Measurements from ENCODE around the gene NEK6.

NEK6 gene

DNA sequence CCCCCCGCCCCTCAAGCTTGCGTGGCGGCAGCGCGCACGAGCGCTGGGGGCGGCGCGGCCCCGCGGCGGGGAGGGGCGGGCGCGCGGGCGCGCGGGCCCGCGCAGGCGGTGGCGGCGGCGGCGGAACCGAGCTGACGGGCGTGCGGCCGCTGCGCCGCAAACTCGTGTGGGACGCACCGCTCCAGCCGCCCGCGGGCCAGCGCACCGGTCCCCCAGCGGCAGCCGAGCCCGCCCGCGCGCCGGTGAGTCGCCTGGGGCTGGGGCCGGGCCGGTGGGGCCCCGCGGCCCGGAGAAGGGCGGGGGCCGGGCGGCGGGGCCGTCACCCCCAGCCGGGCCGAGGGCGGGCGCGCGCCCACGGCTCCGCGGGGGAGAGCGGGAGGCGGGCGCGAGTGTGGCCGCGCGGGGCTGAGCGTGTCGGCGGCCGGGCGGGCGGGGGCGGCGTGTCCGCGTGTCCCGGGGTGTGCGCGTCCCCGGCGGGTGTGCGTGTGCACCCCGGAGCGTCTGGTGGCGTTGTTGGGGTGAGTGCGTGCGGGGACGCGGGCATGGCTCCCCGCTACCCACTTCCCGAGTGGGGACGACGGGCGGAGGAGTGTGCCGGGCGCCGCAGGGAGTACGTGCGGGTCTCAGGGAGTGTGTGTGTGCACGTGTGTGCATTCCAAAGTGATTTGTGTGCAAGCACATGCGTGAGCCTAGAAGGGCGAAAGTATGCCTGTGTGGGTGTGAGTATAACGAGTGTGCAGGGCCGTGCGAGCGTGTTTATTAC, at the start of gene NEK6:
TSS of gene NEK6 (plus strand) at position 106 of the 763 bp plus-strand sequence. CDS start 44,016 bp downstream, outside the sequence.
- peak in 2 of 3 experiments; percentile 29 to 49 for DNase-seq

DNA sequence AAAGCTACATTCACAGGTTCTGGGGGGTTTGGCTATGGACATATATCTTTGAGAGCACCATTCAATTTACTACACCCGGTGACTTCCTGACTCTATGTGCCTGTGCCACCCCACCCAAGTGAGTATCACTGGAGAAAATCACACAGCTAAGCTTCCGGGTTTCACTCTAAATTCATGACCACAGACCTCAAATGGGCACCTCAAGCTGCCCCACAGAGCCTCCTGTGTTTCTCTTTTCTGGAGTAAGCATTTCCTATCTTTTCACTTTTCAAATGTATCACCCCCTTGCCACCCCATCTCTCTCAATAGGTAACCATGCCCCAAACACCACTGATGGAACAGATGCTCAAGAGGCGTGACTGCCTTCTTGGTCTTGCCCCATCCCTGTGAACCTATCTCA, 49.2 kb upstream of the NEK6 start:
- DNase-seq: no peak

DNA sequence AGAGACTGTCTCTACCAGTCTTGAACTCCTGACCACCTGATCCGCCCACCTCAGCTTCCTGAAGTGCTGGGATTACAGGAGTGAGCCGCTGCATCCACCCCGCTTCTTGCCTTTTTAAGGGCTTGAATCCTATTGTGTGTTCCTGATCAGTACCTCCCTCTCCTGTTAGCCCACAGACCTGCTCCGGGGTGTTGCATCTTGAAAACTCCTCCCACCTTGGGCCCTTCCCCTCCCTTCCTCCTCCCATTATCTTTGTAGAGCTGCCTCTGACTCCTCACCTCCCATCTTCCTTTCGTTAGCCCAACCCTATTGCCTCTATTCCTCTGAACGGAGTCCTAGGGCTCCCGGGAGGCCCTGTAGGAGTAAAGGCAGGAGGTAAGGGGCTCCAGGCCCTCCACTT, 48.5 kb upstream of the NEK6 start:
- no peak for DNase-seq

DNA sequence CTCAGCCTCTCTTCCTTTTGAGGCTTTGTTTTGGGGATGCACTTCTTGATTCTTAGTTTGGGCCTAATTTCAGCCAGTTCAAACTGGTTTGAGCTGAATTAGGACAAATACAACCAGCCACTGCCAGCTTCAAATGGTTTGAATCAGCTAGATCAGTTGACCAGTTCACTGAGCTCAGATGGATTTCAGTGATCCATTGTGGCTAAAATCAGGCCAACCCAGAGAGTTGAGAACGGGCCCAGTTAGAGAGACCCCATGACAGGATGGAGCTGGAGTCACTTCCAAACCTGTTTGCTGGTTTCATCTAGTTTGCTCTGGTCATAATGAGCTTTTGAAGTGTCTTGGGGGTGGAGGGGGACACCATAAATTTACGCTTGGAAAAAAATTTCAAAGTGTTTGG, 48.0 kb upstream of the NEK6 start:
- DNase-seq: no peak

DNA sequence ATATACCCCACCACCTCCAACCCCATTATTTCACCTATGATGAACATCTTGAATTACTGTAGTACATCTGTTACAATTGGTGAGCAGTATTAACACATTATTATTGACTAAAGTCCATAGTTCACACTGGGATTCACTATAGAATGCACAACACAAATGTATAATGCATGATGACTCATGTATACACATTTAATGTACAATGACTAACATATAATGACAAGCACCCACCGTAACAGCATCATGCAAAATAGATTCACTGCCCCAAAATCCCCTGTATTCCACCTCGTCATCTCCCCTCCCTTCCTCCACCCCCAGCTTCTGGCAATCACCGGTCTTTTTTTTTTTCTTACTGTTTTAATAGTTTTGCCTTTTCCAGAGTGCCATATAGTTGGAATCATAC, 47.1 kb upstream of the NEK6 start:
- DNase-seq: no peak

DNA sequence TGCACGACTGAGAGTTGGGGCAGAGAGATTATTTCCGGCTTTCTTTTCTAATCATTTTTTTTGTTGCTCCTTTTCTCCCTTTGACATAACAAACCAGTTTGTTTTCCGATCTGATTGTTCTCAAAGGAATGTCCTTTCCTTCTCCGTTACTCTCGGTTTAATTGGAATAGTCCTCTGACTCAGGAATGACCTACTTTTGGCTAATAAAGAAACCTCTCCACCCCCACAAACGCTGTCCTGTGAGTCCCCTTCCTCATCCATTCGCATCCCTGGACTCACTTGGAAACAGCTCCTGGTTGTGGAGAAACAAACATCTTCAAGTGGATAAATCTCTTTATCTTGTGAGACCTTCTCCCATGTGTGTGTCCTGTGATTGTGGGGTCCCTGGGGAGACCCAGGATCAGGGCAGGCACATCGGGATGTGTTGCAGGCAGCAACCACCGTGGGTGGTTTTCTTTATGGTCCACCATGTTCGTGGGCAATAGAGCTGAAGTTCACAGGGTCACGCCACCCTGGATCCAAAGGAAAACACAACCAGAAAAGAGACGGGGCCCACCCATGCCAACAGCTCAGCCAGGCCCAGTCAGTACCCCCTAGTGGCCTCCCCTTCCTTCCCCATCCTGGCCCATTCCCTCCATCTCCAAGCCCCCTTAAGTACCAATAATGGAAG, 45.2 kb upstream of the NEK6 start:
- no peak for DNase-seq

DNA sequence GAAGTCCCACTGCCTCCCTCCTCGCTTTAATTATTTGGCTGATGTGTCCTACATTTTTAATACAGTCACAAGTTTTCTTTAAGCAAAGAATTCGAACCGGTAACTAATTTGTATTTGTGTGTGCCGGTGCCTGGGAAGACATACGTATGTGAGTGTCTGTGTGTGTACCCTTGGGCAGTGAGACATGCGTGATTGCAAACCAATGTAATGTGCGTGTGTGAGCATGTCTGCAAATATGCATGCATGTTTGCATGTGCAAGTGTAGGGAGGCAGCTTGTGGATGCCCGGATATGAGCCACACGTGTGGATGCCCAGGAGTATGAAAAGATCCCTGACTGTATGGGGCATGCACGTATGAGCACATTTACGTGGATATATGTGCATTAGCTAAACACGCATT, 44.4 kb upstream of the NEK6 start:
- DNase-seq: no peak

DNA sequence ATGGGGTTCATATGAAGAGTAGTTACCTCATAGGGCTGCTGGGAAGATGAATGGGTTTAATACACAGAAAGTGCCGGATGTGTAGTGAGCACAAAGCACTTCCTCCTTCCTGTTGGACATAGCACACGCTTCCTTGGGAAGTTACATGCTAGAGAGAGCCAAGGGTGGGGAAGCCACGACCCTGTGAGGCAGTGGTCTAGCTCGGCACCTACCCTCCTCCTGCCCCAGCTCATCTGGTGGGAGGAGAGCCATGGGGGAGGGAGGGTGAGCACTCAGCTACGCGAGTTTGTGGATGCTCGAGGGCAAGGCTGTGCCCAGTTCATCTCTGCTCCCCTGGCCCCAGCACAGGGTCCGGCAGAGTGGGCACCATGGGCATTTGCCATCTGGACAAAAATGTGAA, 43.6 kb upstream of the NEK6 start:
- DNase-seq: no peak

DNA sequence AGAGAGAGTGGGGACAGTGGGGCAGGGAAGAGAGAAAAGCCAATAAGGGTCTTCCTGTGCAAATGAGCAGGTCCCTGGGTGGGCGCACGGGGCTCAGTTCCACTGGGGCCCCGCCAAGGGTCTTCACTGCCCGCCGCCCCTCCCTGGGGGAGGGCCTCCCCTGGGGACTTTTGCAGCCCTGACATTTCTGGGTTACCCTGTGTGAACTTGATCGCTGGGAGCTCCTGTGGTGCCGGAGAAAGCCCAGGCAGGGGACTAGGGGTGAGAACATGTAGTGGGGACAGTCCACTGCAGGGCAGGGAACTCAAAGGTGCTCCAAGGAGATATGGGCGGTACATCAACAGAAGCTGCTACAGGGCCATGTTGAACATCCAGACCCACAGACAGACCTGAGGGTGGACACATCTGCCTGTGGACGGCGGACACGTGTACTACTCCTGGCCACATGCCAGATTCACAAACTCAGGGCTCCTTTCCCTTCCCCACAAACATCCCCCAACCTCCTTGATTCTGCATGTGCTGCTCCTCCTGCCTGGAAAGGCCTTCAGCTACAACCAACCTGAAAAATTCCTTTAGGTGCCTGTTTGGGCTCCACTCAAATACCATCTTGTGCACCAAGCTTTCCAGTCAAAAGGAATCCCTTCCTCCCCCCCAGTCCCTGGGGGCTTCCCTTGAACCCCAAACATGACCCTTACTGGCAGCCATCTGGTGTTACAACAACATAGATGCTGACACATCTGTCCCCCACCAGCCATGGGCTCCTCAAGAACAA, 43.0 kb upstream of the NEK6 start:
- no peak for DNase-seq

DNA sequence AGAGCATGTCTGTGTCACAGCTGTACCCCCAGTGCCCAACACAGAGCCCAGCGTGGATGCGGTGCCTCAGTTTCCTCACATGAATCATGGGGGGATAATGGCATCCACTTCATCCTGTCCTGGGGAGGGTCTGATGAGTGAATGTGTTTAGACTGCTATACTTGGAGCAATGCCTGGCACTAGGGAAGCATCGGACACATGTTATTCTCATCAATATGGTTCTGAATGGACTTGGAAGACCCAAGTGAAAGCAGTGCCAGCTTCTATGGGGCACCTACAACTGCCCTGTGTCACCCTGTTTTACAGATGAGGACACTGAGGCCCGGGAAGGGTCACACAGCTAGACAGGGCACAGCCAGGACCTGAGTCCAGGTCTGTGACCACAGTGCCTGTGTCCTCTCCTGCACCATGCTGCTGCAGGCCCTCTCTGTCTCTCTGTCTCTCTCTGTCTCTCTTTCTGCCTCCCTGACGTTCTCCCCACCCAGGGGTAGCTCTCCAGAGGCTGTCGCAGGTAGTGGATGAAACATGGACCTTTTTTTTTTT, 42.3 kb upstream of the NEK6 start:
- no peak for DNase-seq

DNA sequence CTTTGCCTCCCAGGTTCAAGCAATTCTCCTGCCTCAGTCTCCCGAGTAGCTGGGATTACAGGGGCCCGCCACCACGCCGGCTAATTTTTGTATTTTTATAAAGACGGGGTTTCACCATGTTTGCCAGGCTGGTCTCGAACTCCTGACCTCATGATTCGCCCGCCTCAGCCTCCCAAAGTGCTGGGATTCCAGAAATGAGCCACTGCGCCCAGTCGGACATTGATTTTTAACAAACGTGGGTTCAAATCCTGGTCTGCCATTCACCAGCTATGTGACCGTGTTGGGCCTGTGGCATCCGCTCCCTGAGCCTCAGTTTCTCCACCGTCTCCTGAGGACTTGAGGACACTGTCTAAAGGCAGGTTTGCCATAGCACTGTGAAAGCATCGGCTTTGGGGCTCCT, 41.8 kb upstream of the NEK6 start:
- no peak for DNase-seq

DNA sequence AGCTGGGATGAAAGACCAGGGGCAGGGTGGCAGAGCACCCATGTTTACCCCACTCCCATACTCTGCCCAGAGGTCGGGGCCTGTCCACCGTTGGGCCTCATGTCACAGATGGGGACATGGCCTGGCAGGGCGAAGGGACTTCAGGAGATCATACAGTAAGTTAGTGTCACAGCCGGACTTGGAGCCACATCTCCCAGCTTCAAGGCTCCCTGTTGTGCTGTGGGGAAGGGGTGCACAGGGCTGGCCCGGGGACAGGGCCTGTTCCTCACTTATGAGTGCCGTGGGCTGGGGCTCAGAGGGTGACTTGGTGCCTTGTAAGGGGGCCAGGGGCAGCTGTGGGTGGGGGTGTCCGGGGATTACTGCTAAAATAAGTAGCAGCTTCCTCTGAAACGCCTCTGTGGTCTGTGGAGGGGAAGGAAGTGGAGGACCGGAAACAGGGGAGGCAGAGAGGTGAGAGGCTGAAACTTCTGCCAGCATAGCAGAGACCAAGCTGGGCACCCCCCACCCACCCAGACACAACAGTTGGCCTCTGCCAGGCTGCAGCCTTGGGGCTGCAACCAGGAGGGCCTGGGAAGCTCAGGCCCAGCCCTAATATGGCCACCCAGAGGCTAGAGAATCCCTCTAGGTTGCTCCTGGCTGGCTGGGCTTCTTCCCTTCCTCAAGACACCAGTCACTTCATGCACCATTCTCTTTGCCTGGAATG, 41.1 kb upstream of the NEK6 start:
- DNase-seq: no peak

DNA sequence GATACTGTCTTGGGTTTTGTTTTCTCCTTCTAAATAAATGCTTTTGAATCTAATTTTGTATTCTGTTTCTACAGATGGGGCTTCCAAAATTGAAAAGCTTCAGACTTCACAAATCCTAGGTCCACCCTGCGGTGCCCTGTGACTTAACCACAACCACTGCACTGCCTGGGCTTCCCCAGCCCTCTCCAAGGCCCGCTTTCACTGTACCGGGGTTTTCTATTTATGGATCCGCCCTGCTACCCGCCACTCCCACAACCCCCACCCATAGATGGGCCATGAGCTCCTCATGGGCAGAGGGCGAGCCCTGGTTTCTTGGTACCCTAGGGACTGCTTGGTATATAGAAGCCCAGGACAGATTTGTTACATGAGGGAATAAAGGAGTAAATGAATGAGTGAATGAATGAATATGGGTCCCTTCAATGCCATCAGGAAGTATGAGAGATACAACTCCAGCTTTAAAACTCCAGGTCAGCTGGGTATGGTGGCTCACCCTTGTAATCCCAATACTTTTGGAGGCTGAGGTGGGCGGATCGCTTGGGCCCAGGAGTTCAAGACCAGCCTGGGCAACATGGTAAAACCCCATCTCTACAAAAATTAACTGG, 39.8 kb upstream of the NEK6 start:
- DNase-seq: no peak

DNA sequence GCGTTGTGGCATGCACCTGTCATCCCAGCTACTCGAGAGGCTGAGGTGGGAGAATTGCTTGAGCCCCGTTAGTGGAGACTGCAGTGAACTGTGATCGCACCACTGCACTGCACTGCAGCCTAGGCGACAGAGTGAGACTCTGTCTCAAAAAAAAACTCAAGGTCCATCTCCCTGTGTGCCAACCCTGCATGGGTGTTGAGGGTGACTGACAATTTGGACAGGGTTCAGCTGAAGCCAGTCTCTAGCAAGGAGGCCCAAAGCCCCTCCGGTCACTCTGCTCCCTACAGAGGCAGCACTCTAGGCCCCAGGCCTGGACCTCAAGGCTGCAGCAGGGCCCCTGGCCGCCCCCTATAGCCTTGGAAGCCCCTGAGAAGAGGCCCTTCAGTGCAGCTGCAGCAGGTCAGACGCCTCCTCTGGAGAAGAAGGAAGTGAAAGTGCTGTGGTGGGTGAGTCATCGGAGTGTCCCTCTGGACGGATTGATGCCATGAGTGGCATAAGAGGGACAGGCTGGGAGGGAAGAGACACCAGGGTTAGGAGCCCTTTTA, 39.2 kb upstream of the NEK6 start:
- DNase-seq: no peak

DNA sequence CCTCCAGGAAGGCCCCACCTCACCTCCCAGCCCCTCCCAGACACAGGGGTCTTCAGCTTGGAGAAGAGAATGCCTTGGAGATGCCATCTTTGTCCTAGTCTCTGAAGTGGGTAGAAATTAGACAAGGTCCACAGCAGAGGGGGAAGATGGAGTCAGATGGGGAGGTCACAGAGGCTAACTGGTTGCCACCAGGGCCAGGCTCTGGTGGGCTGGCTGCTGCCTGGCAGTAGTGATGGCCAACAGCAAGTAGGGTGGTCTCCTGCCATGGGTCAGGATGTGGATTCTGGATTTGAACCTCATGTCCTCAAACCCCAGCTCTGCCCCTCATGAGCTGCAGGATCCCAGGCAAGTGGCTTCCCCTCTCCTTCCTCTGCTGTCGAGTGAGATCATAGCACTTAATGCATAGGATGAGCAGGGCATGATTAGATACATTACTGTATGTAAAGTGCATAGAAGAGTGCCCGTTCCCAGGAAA, 38.7 kb upstream of the NEK6 start:
- DNase-seq: no peak

DNA sequence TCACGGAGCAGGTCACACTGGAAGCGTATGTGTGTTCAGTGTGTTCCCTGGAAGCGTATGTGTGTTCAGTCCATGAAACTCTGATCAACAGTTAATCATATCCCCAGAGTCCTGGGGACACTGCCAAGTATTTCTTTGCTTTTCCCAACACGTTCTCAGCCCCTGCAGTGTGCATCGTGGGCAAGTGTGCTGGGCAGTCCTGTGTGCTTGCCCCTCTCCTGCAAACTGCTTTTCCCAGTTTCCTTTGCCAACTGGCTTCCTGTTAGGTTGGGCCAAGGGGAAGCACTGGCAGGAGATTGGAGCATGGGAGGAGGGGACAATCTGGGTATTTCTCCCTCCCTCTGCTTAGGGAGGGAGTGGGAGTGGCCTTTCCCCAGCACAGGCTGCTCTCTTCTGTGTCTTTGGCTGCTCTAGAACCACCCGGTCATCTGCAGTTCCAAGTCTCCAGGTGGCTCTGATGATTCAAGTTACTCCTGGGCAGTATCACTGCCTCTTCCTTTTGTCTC, 36.8 kb upstream of the NEK6 start:
- peak in 1 of 3 experiments; percentile 26 for DNase-seq

DNA sequence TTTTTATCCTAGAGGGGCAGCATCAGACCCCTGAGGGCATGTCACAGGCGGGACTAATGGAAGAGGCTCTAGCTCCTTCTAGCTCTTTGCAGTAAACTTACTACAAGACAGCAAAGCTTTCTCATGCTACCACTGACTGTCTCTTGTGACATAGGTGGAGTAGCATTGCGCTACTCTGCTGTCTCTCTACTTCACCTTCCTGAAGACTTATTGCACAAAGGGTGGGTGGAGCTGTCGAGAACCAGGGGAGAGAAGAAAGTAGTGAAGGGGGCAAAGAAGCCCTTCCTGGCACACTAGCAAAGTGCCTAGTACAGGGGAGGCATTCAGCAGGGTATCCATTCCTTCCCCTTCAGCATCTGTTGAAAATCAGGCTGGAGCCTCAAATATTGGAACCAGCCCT, 36.1 kb upstream of the NEK6 start:
- DNase-seq: no peak

DNA sequence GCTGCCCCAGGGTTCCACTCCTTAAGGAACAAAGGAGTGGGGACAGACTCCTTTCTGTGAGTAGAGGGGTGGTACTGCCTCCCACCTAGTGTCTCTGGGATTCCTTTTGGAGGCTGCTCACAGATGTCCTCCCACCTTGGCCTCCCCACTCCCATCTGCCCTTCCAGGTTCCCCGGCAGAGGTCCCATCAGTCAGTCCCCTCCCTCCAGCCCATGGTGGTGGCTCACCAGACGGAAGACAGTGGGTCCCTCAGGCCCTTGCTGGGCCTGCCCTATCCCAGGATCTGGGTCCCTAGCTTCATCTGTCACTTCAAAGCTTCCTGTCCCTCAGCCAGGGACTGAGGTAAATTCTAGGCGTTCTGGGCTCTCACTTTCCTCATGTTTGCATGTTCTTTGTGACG, 35.6 kb upstream of the NEK6 start:
- no peak for DNase-seq

DNA sequence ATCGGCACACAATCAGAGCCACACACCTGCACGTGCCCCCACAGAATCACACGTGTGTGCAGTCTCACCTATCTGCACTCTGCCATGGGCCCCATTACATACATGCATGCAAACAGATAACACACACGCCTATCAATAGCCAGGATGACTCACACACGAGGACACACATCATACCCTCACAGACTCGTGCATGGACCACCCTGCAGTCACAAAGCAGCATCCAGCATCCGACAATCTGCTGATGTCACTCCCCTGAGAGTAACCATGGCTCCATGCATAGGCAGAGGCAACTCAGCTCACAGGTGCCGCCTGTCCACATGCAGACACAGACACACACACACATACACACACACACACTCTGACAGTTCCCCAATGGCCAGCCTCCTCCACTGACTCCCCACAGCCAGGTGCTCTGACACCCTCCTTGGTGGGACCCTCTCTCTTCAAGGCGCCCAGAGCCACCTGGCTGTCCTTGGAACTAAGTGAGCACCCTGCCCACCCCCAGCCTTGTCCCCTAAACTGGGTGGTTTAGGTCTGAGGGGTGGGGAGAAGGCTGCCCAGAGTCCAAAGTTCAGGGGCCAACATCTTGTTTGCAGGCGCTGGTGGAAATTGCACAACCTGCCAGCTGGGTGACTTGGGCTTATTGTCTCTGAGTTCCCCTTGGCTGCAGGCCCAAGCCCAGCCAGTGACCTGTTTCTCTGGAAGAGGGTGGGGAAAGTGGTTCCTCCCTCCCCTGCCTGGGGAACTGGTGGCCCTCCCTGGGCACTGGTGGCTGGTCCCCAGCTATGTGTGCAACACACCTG, 34.6 kb upstream of the NEK6 start:
- peak in 1 of 3 experiments; percentile 15 for DNase-seq

DNA sequence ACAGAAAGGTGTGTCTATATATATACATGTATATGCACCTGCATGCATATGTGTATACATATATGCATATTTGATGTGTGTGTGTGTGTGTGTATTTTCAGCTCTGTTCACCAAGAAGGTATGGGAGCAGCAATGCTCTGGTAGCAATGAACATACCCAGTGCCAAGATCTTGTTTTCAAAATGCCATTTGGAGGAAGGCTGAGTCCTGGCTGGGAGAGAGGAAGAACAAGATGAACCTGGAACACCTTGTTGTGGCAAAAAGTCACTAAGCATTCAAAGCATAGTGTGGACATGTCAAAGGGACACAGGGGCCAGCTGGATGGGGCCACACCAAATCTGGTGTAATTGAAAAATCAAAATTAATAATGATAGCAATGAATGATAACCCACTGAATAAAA, 31.8 kb upstream of the NEK6 start:
- DNase-seq: no peak

DNA sequence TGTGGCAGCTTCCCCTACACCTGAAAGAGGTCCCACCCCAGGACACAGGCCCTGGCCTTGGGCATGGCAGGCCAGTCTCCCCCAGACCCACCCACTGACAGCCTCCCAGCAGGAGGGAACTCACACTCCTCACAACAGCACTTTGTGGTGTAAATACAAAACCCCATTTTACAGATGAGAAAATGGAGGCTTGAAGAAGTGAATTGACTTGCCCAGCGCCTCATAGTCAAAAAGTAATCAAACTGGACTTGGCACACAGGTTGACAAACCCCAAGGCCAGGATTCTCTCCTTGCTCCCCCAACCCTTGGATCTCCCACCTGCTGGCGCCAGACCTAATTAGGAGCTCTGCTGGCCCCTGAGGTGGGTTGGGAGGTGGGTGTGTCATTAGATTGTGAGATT, 29.2 kb upstream of the NEK6 start:
- DNase-seq: peak in 1 of 3 experiments; percentile 48

All from NCI-H1417 (cell line).